T-helper 1 cell (primary cell): ENCODE measurements around the gene KRTCAP2.
A peak's percentile ranks its signal among the peaks of the same experiment; 100 is the strongest.
"Not testable (repeated sequence)": the region's sequence is repeated elsewhere in the genome, so short reads cannot be mapped to it uniquely, and the experiment has no call there.

Experiments used
- DNase-seq, 5 donors: peaks; one replicate each; pipeline ENCODE4 v3.0.0-alpha.2; 2012 to 2020

Gene KRTCAP2

GRCh38 chr1:155182052-155182550 lies 9.0 kb upstream of the KRTCAP2 start:
- DNase-seq, result no peak

DNA sequence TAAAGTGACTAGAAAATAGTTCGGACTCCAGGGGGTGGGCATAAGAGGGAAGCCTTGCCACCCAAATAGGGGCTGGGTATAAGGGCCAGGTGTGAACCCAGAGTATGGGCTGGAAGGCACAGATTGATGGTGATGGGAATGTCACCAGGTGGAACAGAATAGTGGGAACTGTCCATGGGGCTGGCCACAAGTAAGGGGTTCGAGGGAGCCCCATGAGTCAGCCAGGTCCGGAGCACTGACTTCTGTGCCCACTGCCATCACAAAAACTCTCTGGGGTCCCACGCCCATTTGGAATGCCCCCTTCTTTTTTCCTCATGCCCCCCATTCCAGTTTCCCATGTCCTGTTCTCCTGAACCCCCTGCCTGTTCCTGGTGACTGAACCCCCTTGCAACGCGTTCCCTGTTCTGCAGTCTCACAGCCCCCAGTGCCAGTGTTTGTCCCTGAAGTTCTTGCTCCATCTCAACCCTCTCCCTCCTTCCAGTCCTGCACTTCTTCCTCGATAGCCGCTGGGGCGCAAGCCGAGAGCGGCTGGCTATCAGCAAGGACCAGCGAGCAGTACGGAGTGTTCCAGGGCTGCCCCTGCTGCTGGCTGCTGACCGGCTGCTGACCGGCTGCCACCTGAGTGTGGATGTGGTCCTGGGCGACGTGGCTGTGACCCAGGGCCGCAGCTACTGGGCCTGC lies 8.4 kb upstream of the KRTCAP2 start:
- no peak for DNase-seq

- DNase-seq, result no peak
Measured at GRCh38 chr1:155179112-155180031, 6.3 kb upstream of the KRTCAP2 start.

GRCh38 chr1:155178441-155179111 lies 5.5 kb upstream of the KRTCAP2 start:
- DNase-seq, result no peak

- DNase-seq, result no peak
Measured at GRCh38 chr1:155177918-155178281, 4.8 kb upstream of the KRTCAP2 start.

GRCh38 chr1:155177192-155177917 lies 4.3 kb upstream of the KRTCAP2 start:
- no peak for DNase-seq

DNA sequence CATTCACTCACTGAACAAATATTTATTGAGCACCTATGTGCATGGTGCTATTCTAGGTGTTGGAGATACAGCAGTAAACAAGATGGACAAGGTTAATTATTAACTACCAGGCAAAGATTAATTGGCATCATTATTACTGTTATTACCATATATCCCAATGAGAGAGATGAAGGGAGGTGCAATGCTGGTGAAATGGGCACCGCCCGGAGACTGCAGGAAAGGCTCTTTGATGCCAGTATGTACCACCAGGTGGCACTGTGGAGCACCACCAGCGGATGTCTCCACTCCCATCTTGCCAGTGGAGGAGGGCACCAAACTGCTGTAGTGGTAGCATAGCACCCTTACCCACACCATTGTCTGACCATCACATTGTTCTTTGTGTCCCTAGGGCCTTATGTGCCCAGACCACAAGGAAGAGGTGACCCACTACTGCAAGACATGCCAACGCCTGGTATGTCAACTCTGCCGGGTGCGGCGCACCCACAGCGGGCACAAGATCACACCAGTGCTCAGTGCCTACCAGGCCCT lies 3.5 kb upstream of the KRTCAP2 start:
- peak; percentile 61 to 84 (median 77) for DNase-seq

- peak in 1 of 5 donors; percentile 51 for DNase-seq
Measured at GRCh38 chr1:155175927-155176371, 2.8 kb upstream of the KRTCAP2 start.

- no peak for DNase-seq
Measured at GRCh38 chr1:155175281-155175926, 2.3 kb upstream of the KRTCAP2 start.

DNA sequence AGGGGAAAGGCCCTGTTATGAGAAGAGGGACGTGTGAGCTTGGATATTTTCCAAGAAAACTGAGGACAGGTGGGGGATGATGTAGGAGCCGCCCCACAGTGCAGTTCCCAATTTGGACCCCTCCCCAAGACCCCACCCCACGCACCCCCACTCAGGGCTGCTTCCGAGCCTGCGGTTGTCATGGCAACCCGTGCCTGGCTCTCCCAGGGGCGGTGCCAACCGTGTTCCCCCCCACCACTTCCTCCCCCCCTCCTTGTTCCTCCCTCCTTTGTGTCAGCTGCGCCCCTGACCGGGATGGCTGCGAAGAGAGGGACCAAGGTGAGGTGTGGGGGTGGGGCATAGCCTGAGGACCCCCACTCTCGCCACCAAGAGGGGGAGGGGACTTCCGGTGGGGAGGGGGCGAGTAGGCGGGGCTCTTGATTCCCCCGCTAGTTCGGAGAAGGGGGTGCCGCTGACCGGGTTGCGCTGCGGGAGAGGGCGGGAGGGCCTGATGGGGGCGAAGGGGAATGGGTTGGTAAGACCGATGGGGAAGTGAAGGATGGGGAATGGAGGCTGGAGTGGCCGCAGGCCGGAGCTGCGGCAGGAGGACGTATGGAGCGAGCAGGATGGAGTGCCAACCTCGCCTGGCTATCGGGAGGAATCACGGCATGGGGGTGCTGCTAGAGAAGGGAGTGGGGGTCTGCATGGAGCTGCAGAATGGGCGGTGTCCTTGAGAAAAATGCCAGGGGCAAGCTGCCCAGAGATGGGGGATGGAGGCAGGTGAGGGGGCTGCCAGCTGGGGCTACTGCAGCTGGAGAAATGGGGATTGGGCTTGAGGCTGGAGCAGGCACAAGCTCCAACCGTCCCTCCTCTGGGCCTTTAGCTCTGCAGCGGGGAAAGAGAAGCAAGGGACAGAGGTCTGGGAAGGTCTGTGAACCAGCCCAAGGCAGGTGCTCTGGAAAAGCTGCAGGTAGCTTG lies 1.5 kb upstream of the KRTCAP2 start:
- DNase-seq, result peak in 4 of 5 donors; percentile 39 to 74 (median 46)

- peak; percentile 42 to 76 (median 49) for DNase-seq
Measured at GRCh38 chr1:155173478-155174323, 597 bp upstream of the KRTCAP2 start, which contains the start of gene TRIM46. TSS of gene TRIM46 (plus strand) at chr1:155173849. CDS start at chr1:155173967, 118 bp downstream.

DNA sequence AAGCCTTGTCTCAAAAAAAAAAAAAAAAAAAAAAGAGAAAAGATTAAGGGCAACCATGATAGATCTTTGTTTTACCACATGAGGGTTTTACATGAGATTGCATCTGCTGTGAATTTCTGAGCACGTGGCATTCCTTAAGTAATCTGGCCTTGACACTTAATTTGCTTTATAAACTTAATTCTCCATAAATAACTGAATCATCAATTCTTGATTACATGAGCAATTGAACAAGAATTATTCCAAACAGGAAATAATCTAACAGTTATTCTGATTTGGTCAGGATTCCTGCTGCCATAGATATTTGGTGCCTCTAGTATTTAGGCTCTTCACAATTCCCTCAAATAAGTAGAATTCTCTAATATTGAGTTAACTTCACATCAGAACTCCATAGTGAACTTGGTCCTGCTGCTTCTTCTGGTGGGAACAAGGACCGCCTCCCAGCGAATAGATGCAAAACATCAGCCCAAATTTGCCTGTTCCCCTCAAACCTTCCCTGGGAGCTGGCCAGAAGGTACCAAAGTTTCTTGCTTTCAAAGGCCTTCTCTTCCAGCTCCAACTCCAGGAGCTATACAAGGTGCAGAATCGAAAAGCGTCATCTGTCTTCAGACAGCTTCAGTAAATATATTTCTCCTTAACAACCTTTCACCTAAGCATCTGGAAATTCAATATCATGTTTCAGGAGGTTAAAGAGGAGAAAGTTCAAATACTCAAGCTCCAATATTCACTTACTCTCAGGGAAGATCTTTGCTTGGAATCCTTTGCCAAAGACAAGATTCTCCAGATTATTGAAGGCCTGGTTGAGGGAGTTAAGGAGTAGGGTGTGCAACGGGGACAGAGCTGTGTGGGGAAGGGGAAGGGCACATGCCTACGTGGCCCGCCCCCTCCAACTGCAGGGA lies 1.0 kb downstream of the KRTCAP2 start:
- DNase-seq, result no peak

DNA sequence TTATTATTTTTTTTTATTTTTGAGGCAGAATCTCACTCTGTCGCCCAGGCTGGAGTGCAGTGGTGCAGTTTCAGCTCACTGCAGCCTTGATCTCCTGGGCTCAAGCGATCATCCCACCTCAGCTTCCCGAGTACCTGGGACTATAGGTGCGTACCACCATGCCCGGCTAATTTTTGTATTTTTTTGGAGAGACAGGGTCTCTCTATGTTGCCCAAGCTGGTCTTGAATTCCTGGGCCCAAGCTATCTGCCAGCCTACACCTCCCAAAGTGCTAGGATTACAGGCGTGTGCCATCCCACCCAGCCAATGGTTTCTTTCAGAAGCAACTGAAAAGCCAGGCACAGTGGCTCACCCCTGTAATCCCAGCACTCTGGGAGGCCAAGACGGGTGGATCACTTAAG lies 2.3 kb downstream of the KRTCAP2 start:
- DNase-seq, result no peak

- no peak for DNase-seq
Measured at GRCh38 chr1:155170101-155170785, 2.9 kb downstream of the KRTCAP2 start.

- DNase-seq, result no peak
Measured at GRCh38 chr1:155169541-155169940, 3.6 kb downstream of the KRTCAP2 start.

DNA sequence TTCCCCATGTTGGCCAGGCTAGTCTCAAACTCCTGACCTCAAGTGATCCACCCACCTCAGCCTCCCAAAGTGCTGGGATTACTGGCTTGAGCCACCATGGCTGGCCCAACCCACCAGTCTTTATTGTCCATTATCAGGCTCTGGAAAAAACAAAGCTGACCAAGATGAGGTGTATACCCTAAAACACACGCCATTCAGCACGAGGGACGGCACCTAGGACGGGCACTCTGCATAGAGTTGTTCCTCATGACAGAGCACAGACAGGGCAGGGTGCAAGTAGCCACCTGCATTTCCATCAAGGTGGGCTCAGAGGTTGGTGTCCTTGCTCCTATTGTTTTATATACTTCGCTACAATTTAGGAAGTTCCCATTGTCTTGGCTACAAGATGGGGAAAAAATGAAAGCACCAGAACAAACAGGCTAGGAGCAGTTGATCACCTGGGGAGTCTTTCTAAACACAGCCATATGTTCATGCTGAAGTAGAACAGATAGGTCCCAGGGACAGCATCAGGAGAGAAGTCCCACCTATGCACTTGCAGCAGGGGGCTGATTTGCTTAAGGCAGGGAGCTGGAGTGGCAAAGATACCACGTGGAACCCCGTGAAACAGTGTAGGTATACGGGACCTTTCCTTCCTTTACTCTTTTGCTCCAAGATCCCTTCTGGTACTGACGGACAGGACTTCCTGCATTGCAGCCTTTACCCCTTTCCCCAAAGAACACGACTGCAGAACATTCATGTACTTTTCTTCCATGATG lies 4.5 kb downstream of the KRTCAP2 start:
- DNase-seq, result no peak

- DNase-seq, result not testable (repeated sequence)
Measured at GRCh38 chr1:155168105-155168445, 5.0 kb downstream of the KRTCAP2 start.
